ENCODE measurements around the gene MTHFD1. TPM values are rescaled to one million over a fixed set of nuclear protein-coding genes. Genes with fewer than 3 reads are reported as not detected.
"Not testable (repeated sequence)": the region's sequence is repeated elsewhere in the genome, so short reads cannot be mapped to it uniquely, and the experiment has no call there.

MTHFD1 gene
- total RNA-seq, 1 donor: 28.2 TPM

DNA sequence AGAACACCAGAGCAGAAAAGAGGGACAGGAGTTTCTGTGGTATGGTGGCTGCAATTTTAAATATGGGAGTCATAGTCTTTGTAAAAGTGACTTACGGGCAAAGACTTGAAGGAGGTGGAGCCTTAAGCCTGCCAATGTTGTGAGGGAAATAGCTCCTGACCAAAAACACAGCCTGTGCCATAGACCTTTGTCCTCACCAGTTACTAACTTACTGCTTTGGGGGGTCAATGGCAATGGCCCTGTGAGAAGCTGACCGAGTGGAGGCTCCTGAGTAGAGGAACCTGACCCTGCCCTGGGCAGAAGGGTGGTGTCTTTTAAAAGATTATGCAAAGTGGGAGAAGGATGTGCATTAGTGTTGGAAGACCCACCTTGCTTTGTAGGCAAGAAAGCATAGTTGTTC, 3.8 kb downstream of the MTHFD1 start:
- Histone ChIP-seq H3K27ac (ENCODE audit: low read depth, low read length) (no peak overlapping the region), H3K4me3 (ENCODE audit: insufficient read depth, low read length) (no peak overlapping the region), H3K79me2 (ENCODE audit: insufficient read depth, low read length) (peaks cover 79% of the 10 kb centered on the region), H3K27me3 (ENCODE audit: insufficient read depth, low read length) (no peaks in the 10 kb centered on the region), H4K20me1 (ENCODE audit: insufficient read depth, low read length) (no peaks in the 10 kb centered on the region), H3K9me3 (ENCODE audit: low read depth, low read length) (no peaks in the 10 kb centered on the region), H3K4me1 (ENCODE audit: insufficient read depth, low read length) (no peaks in the 10 kb centered on the region), H3K36me3 (ENCODE audit: insufficient read depth, low read length) (peaks cover 5% of the 10 kb centered on the region), H2AFZ (ENCODE audit: low read length) (no peak overlapping the region), H3K4me2 (ENCODE audit: insufficient read depth, low read length) (no peak overlapping the region)
- no peak for TF ChIP-seq CTCF (IDR thresholded peaks at IDR 0.05; ENCODE audit: extremely low read depth, low read depth, low read length)
- no peak for DNase-seq (ENCODE audit: insufficient read length, low spot score, missing footprints)

DNA sequence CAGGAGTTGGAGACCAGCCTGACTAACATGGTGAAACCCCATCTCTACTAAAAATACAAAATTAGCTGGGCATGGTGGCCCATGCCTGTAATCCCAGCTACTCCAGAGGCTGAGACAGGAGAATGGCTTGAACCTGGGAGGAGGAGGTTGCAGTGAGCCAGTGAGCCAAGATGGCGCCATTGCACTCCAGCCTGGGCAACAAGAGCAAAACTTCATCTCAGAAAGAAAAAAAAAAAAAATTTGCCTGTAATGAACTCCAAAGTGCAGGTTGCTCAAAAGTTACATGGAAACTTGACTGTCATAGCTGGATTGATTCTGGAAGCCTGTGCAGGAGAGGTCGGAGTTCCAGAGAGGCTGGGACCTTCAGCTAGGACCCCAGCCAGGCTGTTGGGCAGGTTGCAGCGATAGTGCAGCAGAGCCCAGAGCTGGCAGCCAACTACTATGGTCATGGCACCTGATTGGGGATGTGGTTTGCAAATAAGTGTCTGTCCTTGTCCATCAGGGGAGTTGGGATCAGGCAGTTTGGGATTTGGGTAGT, 5.1 kb downstream of the MTHFD1 start:
- peaks cover 88% of the 10 kb centered on the region for H3K79me2 ChIP-seq (ENCODE audit: insufficient read depth, low read length)
- H3K36me3 ChIP-seq (ENCODE audit: insufficient read depth, low read length); H3K27me3 ChIP-seq (ENCODE audit: insufficient read depth, low read length); H3K4me3 ChIP-seq (ENCODE audit: insufficient read depth, low read length); H4K20me1 ChIP-seq (ENCODE audit: insufficient read depth, low read length); H3K4me2 ChIP-seq (ENCODE audit: insufficient read depth, low read length); H2AFZ ChIP-seq (ENCODE audit: low read length); DNase-seq (ENCODE audit: insufficient read length, low spot score, missing footprints); H3K4me1 ChIP-seq (ENCODE audit: insufficient read depth, low read length); H3K9me3 ChIP-seq (ENCODE audit: low read depth, low read length); H3K27ac ChIP-seq (ENCODE audit: low read depth, low read length): not testable (repeated sequence)

DNA sequence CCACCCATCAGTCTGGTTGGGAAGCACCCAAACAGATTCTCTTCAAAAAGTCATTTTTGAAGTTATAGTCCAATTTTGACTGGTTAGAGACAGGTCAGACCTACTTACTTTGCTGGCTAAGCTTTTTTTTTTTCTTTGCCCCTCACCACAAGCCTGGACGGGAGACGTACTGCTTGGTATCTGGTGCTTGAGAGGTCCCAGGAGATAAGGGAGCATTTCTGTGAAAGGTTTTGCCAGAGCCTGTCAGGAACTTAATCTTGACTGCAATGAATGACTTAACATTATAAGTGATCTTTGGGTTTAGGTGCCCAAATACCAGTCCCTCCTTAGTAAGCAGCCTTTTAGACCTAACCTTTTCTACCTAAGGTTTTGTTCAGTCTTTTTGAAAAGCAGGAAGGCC, 6.3 kb downstream of the MTHFD1 start:
- no peaks in the 10 kb centered on the region for H3K27me3 ChIP-seq (ENCODE audit: insufficient read depth, low read length)
- peaks cover 5% of the 10 kb centered on the region for H3K36me3 ChIP-seq (ENCODE audit: insufficient read depth, low read length)
- no peak overlapping the region for H2AFZ ChIP-seq (ENCODE audit: low read length)
- H3K27ac ChIP-seq (ENCODE audit: low read depth, low read length): no peak overlapping the region
- DNase-seq (ENCODE audit: insufficient read length, low spot score, missing footprints): no peak
- no peak overlapping the region for H3K4me2 ChIP-seq (ENCODE audit: insufficient read depth, low read length)
- H3K79me2 ChIP-seq (ENCODE audit: insufficient read depth, low read length): peaks cover 85% of the 10 kb centered on the region
- no peak for TF ChIP-seq CTCF (IDR thresholded peaks at IDR 0.05; ENCODE audit: extremely low read depth, low read depth, low read length)
- H3K4me1 ChIP-seq (ENCODE audit: insufficient read depth, low read length): no peaks in the 10 kb centered on the region
- H4K20me1 ChIP-seq (ENCODE audit: insufficient read depth, low read length): no peaks in the 10 kb centered on the region
- H3K4me3 ChIP-seq (ENCODE audit: insufficient read depth, low read length): no peak overlapping the region
- H3K9me3 ChIP-seq (ENCODE audit: low read depth, low read length): no peaks in the 10 kb centered on the region

DNA sequence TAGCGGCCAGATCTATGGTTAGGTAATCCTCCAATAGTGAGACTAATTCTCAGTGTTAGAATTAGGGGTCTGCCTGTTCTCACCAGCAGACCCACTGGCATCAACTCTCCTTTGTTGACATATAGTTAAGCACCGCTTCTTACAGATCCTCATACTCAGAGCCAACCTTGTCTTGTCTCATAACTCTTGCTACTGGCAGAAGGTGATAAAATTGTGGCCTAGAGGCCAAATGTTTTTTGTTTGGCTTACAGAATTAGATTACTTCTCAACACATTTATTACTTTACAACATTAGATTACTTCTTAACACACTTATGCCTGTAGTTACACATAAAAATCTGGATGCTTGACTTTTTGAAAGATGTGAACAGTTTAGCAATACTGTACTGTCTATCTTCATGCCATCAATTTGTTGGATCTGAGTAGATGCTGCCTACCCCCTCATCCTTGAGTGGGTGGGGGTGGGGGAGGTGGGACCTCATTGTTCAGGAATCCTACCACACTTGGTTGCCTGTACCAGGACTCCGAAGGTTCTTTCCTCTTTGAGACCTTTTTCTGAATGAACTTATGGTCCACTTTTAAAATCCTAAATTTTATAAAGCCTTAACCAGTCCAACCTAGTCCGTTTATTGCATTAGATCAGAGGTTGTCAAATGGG, 7.0 kb downstream of the MTHFD1 start:
- Histone ChIP-seq H3K4me3 (ENCODE audit: insufficient read depth, low read length) (no peak overlapping the region), H3K4me1 (ENCODE audit: insufficient read depth, low read length) (no peaks in the 10 kb centered on the region), H3K36me3 (ENCODE audit: insufficient read depth, low read length) (peaks cover 5% of the 10 kb centered on the region), H3K4me2 (ENCODE audit: insufficient read depth, low read length) (no peak overlapping the region), H3K79me2 (ENCODE audit: insufficient read depth, low read length) (peaks cover 81% of the 10 kb centered on the region), H2AFZ (ENCODE audit: low read length) (no peak overlapping the region), H3K27ac (ENCODE audit: low read depth, low read length) (no peak overlapping the region), H3K27me3 (ENCODE audit: insufficient read depth, low read length) (no peaks in the 10 kb centered on the region), H4K20me1 (ENCODE audit: insufficient read depth, low read length) (no peaks in the 10 kb centered on the region), H3K9me3 (ENCODE audit: low read depth, low read length) (no peaks in the 10 kb centered on the region)
- no peak for TF ChIP-seq CTCF (IDR thresholded peaks at IDR 0.05; ENCODE audit: extremely low read depth, low read depth, low read length)
- no peak for DNase-seq (ENCODE audit: insufficient read length, low spot score, missing footprints)
